GM19397 (cell line): ENCODE results near the gene IKZF2.

Experiments
- ATAC-seq: cut with Tn5 transposase; IDR thresholded peaks from one replicate; pipeline ENCODE4 v1.9.1; 2021; ENCODE audit warnings: mild to moderate bottlenecking, moderate library complexity; ENCODE audit not compliant: unreplicated experiment

IKZF2 gene

DNA sequence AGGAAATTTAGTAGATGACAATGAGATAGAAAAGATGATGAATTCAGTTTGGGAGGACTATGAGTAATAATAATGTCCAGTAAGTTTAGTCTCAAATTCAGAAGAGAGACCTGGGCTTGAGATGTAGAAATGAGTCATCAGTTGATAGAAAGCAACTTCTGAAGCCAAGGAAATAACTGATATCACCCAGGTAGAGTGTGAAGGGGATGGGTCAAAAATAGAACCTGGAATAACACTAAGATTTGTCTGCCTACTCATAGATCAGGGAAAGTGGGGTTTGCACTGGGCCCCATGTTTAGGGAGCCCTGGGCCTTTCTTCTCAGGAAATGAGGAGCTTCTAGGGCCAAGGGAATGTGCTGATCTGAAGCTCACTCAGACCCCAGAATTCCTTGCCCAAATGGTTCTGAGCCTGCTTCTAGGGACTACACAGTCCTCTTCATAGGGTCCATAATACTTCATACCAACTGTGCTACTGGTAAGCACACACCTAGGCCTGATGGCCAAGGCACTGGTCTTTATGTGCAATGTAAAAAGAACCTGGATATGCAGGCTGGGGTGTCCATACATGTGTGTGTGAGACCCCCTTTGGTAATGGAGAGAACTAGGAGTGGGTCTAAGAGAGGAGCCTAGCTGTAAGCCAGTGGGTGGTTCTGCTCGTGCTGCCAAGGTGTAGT is 141.2 kb downstream of the IKZF2 start:
- no peak for ATAC-seq

DNA sequence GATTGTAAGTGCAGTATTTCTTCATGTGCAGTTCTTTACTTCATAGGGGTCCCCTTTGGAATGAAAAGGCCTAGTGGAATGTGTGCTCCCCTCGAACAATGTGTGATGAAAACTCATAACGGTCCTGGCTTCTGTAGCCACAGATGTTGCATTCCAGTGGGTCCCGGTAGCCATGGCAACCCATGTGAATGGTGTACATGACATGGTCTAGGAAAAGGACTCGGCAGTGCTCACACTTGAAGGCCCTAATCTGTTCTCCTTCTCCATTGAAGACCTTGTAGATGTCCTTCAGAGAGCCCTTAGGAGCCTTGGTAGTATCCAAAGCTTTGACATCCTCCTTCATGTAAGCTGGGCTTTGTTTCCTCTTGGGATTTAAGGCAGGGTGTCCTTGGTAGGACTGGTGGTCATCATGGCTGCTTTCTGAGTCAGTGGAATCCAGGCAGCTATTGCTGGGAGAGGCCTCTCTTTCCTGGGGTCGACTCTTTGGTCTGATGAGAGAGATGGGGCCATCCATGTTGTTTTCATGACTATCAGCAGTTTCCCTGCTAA is 144.0 kb downstream of the IKZF2 start:
- no peak for ATAC-seq

DNA sequence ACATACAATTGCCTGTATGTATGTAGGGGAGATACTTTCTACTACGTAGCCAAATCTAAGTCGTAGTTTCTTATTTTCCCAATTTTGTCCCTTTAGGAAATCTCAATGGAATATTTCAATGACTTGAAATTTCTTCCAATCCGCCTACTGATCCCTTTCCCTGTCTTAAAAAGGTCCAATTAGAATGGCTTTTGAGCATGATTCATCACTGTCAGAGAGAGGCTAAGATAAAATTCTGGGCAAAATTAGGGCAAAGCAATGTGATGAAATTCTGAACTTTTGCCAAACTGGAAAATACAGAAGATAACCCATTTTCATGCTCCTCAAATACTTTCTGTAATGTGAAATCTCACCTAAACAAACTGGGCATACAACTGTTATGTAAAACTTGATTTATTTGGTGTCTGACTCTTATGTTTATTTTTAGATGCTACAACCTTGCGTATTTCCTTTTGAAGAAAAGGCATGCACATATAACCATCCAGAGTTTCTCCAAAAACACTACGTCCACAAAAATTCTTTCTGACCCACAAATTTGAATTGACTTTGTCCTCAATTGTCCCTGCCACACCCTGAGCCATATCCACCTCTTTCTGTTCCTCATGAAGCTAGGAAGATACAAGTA is 147.1 kb downstream of the IKZF2 start:
- ATAC-seq = no peak

DNA sequence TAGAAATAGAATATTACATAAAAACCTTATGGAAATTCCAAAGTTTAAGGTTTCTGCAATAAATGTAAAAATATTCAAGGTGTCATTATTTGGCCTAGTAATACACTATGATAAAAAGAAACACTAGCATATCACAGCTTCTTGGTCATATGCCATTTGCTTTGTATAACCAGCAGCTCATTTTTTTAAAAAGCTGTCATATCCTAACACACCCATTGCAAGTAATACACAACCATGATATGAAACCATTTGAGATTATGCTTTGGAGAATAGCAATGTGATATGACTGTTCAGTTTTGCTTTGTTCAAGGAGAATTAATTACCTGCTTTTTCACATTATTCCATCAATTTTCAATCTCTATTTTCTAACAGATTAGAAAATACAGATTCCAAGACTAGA is 149.0 kb downstream of the IKZF2 start:
- ATAC-seq = no peak

DNA sequence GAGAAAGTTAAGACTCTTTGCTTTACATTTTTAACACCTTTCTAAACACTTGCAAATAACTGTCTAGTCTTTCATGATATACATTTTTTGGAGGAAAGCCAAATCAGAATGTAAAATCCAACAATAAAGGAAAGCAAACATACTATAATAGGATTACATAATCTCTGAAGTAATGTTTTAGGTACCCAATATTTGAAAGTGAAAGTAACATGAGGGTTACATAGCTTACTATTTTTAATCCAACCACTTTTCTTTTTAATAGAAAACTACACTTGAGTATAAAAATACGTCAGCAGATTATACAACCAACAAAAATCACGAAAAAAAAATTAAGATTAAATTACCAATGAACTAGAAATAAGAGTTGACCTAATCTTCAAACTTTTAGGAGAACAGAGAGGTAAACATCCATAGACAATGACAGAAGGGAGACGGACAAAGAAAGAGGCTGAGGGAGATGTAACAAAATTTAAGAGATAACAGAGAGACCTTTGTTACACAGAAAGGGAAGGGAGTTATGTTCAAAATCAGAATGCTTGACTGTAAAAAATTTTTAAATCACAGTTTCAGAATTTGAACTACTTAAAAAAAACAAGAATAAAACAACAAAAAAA is 150.0 kb downstream of the IKZF2 start:
- ATAC-seq = no peak

DNA sequence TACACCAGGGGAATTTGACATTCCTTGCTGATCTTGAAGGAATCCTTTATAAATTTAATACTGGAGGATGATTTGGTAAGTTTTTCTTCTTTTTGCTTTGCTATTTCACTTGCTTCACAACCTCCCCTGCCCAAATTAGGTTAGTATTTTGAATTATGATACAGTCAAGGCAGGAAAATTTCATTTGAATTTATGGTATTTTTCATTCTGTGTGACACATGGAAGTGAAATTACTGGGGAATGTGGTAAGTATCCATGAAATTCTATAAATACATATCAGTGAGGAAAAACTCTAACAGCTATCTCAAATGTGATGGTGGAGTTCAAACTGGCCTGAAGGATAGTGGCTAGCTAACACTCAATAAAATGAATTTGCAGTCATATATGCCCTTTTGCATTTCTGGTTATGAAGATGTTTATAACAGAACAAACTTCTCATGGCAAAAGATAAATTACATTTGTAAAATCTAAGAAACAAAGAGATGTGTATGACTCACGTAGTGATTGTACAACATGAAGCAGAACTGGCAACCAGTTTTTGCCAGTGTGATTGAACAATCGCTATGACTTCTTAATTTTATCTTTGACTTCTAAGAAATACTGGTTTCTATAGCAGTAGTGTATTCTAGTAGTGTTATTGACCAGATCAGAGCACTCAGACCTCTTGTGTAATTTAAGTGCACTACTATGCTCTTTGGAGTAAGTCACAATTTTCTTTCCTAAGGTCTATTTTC is 152.6 kb downstream of the IKZF2 start:
- no peak for ATAC-seq

DNA sequence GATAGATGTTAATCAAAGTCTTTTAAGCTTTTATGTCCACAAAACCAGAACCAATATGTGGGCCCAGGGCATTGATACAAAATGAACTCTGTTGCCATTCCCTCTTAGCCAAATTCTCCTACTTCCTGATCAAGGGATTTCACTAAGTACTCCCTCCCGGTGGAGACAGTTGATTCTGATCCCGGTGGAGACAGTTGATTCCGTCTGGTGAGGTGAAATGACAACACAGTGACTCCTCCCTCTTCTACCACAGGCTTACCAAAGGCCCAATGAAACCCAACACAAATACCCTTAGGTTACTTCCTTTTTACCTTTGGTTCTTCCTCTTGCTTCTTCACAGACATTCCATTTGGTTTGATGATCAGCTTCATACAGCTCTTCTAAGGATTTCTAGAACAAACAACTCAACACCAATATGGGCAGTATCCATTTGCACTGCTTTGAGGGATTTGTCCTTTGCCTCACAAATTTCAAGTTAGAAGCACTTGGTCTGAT is 153.8 kb downstream of the IKZF2 start:
- ATAC-seq = no peak

DNA sequence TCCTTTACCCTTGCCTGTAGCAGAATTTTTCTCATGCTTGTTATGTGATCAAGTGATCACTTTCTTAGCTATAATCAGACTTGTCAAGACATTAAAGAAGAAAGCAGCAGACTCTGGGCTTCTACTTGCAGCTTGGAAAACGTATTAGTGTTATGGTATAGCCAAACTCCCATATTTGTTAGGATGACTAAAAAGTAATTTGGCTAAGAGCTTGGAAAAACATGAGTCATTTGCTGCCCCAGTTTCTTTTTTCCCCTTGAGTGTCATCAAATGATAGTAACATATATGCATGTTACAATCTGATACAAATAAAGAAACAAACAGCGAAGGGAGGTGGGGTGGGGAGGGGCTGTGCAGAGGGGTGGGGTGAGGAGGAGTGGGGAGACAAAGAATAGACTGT is 155.5 kb downstream of the IKZF2 start:
- no peak for ATAC-seq

DNA sequence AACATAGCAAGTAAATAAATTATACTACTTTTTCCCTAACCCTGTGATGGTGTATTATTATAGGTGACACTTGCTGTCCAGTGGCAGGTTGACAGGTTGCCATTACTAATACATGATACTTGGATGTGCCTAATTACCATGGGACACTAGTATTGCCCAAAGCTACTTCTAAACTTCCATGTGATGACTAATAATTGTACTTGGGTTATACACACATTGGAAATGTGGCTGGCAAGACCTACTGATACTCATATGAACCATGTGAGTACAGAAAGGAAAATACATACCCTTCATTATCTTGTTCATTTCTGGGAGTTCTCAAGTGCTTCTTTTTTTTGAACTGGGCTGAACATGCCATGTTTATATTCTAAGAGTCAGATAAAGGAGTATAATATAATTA is 156.4 kb downstream of the IKZF2 start:
- no peak for ATAC-seq

DNA sequence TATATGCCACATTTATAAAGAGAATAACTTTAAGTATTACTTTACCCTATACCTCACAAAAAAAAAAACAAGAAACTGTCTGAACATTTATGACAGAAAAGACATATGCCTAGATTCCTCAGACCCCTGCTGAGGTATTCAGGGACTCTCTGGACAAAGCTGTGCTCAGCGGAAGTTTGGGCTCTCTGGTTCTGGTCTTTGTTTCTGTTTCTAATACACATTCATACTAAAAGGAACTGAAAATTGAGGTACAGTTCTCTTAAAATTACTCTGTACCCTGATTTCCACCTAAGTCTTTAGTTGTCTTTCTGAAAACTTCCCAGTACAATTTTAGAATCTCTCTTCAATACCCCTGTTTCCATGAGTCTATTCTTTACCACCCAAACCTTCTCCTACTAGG is 160.3 kb downstream of the IKZF2 start:
- ATAC-seq = peak; percentile 73

DNA sequence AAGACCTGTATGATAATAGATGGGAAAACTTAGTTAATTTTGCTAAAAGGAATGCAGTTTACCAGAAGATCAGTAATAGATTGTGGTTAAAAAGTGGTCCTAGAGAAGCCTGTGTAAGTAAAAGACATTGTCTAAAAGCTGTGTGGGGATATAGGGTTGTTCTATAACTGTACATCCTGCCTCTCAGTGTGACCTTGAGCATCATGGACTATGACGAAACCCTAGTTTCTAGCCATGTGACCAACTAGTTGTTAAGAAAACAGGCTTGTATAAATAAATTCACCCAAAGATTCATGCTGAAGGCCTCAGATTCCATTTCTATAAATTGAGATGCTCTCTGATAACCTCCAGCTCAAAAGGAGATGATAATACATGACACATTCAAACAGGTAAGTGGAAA is 160.7 kb downstream of the IKZF2 start:
- peak; percentile 62 for ATAC-seq

DNA sequence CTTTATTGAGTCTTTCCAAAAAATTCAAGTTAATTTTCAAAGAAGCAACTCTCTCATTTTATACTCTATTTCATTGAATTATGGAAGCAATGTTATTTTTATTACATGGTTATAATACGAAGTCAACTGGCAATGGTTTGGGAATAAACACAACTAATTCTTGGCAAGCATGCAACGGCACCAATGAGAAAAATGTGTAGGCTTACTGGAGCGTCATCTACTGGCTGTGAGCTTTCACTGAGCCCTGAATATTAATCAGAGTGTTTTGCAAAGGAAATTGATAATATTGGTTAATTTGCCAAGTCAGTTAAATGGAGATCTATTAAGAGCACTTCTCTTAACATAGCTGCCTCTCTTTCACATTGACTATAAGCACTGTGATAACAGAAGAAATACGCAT is 163.9 kb downstream of the IKZF2 start:
- no peak for ATAC-seq

DNA sequence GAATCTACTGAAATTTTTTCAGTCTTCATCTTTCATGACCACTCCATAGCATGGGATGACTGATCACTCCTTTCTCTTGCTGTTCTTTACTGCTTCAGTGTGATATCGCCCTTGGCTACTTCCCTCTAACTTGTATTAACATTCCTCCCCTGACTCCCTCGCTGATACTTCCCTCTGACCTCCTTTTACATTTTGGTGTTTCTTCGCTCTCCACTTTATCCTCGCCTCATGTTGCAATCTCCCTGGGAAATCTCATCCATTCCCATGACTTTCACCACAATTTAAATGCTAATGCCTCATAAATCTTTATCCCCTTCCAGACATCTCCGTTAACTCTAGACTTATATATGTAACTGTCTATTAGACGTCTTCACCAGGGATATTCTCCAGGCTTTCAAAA is 167.3 kb downstream of the IKZF2 start:
- no peak for ATAC-seq

DNA sequence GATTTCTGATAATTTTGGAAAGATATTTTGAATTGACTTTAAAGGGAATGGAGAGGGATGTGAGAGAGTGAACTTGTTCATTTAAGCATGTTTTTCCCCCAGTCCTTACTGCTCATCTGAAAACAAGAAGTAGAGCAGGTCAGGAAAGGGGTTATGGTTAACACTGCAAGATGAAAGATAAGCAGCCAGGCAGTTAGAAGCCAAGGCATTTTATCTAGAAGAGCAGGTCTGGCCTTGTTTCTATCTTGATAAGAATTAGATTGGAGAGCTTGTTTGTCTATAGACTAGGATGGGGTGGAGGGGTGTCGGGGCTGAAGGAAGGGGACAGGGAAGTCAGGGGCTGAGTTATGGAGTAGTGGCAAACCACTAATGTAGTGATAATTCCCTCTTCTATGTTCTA is 171.6 kb downstream of the IKZF2 start:
- ATAC-seq = no peak

DNA sequence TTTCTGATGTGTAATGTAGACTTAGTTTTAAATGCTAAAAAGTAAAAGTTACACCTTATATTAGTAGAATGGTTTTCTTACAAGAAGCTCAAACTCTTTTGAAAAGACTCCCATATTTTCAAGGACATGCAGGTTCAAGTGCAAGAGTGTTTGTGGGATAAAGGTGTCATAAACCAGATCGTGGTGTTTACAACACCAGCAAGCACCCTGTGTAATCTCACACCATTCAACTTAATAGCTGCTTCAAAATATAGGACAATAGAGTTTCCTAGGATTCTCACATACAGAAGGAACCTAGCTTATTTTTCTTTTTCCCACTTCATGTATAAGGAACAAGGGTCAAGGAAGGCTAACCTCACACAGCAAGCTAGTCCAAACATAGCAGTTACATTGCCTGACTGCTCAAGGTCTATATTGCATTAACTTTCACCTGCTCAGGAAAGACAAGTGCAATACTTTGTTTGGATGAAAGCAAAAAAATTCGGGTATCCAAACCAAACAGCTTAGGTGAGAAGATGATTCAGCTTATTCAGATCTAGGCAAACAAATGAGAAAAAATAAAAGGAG is 172.3 kb downstream of the IKZF2 start:
- ATAC-seq = no peak

DNA sequence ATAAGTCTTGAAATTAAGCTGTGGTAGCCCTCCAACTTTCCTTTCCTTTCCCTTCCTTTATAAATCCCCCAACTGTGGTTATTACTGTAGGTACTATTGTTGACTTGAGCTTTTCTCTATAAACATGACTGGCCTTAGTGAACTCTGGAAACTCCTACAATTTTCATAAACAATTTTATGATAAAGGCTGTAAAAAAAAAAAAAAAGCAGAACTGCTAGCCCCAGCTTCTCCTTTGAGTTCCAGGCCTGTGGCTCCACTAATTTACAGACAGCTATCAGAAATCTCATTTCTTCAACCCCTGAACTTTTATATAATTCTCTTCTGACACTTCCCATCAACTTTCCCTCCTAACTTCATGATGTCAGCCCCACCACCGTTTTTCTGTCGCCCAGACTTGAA is 174.3 kb downstream of the IKZF2 start:
- no peak for ATAC-seq

DNA sequence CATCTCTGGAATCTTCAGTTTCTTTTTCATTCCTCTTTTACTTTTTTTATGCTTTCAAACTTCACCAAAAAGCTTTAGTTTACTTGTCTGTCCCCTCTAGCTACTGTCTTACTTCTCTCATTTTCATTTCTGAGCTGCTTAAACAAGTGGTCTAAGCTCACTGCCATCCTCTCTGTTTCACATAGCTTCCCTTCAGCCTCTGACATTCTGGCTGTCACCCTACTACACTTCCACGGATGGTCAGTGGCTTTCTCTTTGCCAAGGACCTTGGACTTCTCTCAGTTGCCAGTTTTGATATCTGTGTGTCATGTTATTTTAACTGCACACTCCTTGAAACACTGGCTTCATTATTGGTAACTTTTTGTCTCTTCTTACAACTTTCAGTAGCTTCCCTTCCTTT is 176.1 kb downstream of the IKZF2 start:
- ATAC-seq = no peak

DNA sequence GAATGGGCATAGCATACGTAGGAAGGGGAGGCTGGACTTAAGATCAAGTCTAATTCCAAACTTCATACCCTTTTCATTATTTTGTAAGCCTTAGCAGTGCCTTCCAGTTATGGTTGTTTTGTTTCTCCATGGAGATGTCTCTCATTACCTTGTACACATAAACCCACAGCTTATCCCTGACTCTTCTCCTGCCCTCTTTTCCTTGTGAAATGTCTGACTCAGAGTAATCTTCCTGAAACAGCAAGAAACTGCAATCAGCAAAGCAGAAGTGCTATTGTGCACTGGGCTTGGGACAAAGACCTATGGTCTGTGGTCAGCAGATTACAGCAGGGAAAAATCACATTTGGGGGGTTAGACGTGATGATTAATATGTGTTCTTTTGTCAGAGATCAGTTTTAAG is 176.7 kb downstream of the IKZF2 start:
- no peak for ATAC-seq

DNA sequence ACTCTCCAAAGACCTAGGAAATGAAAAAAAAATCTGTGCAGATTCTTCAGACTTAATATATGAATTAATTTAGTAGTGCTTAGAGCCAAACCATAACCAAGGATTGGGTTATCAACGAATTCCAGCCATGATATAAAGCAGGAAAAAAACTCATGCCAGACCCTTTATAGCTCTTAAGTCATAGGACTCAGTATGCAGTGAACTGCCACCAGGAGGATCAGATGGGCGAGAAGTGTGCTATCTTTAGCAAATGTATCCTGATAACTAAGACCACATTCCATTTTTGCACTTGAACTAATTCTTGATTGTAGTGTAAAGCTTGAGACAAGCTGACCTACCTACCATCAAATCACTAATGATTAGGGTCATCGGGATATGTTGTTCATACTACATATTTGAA is 178.1 kb downstream of the IKZF2 start:
- ATAC-seq = no peak

DNA sequence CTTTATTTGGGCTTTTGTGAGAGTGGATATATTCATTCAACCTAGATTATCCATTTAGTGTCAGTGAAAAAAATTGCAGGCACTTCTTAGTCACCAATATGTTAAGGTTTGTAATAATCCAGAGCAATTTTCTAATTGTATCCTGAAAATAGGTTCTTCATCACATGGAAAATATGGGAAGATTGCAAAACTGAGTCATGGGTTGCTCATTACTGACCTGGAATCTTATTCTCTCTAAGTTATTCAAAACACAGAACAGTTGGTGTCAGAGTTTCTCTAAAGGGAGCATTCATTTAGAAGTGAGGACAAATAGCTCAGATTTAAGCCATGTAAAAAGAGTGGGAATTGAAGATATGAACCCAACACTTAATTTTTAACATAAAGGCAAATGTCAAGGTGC is 181.3 kb downstream of the IKZF2 start:
- ATAC-seq = no peak
